ENCODE results near the gene ARL4D. TPM values are rescaled to one million over a fixed set of nuclear protein-coding genes. Genes with fewer than 3 reads are reported as not detected.
"Not testable (repeated sequence)": the region's sequence is repeated elsewhere in the genome, so short reads cannot be mapped to it uniquely, and the experiment has no call there.

Gene ARL4D
- total RNA-seq, 1 donor from 2014 or later: 123 TPM

DNA sequence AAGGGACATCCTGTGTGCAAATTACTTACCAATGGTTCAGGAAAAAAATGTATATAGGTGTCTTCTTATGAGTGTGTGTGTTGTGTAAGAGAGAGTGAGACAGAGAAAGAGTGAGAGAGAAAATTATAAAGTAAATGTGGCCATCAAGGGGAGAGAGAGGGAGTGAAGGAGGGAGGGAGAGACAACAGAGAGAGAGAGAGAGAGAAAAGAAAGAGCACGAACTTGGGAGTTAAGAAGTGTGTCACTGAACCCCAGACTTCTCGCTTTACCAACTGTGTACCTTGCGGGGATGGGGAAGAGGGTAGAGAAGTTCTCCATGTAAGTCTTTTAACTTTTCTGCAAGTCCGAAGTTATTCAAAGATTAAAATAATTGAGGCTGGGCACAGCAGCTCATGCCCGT, 28.8 kb upstream of the ARL4D start:
- ATAC-seq: no peak

DNA sequence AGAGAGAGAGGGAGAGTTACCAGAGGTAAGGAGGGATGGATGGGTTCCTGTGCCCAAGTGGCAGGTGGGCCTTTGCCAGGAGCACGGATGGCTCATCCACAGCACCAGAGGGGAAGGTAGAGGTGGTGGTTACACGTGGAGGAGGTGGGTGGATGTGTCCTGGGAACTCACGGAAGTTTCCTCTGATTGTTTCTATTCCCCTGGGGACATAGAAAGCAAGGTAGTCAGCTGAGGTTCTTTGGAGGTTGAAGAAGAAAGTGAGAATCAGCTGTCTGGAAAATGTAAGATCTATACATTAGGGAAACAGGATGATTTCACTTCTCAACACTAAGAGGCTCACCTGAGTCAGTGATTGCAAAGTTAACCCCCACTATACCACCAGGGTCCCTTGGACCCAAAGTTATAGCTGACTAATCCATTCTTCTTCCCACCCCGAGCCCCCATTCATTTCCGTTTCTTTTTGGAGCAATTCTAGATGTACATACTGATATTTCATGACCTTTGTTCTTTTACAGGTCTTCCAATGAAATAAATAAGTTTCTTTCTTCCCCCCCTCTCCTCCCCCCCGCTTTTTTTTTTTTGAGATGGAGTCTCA, 27.5 kb upstream of the ARL4D start:
- ATAC-seq: no peak

DNA sequence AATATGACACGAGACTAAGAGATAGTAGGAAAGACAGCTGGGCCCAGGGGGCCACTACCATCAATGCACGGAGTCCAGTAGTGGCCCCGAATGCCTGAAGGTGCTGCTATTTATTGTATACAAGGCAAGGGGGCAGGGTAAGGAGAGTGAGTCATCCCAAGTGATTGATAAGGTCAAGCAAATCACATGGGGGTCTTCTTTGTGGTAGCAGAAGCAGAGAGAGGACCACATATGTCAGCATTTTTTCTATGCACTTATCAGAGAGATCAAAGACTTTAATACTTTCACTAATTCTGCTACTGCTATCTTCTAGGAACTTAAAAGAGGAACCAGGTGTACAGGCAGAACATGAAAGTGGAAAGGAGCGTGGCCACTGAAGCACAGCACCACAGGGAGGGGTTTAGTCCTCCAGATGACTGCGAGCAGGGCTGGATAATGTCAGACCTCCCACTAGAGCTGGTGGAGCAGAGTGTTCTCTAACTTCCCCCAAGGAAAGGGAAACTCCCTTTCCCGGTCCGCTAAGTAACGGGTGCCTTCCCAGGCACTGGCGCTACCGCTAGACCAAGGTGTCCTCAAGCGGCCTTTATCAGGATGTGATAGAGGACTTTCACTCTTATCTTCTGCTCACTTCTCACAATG, 26.4 kb upstream of the ARL4D start:
- no peak for ATAC-seq

DNA sequence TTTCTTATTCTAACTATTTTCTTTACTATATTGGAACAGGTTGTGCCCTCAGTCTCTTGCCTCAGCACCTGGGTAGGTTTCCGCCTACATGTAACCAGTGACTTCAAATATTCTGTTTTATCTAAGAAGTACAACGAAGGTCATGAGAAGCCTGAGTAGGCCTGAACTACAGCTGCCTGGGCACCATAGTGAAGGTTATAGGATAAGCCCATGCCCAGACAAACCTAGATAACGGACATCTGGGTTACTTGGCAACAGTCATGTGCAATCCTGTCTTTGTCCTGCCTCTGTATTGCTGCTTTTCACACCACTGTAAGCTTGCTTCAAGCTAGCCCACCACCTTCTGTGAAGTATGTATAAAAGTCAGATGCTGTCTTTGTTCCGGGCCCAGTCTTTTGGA, 25.4 kb upstream of the ARL4D start:
- ATAC-seq: no peak

DNA sequence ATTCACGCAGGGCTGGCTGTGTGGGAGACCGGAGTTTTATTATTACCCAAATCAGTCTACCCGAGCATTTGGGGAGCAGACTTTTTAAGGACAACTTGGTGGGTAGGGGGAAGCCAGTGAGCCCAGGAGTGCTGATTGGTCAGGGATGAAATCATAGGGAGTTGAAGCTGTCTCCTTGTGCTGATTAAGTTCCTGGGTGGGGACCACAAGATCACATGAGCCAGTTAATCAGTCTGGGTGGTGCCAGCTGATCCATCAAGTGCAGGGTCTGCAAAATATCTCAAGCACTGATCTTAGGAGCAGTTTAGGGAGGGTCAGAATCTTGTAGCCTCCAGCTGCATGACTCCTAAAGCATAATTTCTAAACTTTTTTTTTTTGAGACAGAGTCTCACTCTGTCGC, 22.9 kb upstream of the ARL4D start:
- ATAC-seq: not testable (repeated sequence)

DNA sequence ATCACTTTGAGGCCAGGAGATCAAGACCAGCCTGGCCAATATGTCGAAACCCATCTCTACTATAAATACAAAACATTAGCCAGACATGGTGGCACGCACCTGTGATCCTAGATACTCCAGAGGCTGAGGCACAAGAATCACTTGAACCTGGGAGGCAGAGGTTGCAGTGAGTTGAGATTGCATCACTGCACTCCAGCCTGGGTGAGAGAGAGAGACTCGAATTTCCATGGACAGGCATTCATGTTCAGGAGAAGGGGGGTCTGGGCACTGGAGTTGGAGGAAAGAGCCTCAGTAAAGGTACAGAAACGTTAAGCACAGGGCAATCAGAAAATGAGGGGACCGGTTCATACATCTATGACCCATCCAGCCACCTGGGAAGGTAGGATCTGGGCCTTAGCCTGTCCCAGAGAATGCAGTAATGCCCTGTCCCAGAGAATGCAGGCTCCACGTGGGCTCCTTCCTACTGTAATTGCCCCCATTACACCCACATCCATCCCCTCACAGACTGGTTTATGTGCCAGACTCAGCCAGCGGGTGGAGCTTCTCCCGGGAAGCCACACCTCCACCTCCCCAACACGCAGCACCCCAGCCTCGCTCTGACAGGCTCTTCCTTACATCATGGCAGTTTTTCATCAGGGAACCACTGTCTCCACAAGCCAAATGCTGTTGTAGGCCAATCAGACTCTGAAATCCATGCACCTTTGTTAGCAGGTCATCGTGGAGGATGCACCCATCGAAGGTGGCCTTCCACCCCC, 21.6 kb upstream of the ARL4D start:
- ATAC-seq: peak; percentile 7

DNA sequence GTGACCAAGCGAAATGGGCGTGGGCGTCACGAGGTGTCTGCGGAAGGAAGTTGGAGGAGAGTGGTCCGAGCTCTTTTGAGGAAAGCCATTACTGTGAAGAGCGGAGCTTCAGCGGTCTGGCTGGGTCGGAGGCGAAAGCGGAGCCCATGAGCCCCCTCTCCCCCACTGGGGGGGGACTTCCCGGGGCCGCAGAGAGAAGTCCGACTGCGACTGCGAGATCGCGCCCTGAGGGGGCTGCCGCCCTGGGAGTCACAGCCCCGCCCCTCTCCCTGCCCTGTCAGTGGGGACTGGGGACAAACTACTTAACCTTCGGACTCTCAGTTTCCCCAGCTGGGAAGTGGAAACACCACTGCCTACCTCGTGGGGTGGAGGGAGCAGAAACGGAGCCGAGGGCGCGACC, 20.0 kb upstream of the ARL4D start:
- no peak for ATAC-seq

DNA sequence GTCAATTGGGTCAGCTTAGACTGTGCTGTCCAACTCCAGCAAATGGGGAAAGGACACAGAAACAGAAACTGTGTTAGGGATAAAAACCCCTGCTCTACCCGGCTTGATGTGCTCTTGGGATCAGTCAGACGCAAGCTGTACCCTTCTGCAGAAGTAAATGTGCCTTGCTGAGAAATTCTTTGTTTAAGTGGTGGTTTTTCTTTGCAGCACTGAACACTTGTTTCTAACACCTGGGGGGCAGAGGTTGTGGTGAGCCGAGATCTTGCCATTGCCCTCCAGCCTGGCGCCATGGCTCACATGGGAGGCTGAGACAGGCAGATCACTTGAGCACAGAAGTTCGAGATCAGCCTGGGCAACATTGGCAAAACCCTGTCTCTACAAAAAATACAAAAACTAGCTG, 18.5 kb upstream of the ARL4D start:
- no peak for ATAC-seq

DNA sequence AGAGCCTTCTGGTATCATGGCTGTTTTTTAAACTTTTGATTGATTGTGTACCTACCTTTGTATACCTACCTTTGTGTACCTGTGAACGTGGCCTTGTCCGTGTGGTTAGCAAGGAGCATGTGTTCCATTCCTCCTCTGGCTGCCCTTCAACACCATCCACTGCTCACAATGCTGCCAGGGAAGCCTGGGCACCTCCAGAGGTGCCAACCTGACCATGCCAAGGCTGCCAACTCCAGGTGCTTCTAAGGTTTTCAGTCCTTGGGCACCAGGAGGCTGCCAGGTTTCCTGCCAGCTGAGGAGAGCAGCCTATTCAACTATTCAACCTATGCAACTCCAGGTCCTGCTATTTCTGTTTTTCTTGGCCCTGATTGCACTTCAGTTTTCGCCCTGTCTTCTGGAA, 17.6 kb upstream of the ARL4D start:
- no peak for ATAC-seq

DNA sequence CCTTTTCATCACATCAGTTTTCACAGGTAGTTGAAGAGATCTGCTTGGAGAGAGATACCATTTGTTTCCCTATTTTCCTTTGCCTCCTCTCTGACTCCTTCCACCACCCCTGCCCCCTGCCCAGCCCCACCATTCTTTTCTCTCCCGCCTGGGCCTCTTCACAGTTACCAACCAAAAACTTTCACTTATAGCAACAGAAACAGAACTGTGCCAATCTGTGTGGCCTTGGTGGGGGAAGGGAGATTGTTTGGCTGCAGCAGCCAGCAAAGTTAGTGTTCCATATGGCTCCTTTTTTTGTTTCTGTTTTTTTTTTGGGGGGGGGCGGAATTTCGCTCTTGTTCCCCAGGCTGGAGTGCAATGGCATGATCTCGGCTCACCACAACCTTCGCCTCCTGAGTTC, 17.2 kb upstream of the ARL4D start:
- no peak for ATAC-seq

DNA sequence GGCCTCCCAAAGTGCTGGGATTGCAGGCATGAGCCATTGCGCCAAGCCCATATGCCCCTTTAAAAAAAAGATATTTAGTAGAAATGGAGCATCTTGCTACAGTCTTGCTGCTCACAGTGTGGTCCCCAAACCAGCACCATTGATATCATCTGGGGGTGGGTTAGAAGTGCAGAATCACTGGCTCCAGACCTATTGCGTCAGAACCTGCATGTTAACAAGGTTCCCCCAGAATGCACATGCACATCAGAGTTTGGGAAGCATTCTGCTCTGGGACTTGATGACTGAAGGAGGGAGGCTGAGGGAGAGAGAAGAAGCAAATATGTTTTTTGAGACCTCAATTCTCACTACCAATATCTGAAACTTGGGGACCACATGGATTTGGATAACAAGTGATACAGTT, 16.0 kb upstream of the ARL4D start:
- ATAC-seq: no peak

DNA sequence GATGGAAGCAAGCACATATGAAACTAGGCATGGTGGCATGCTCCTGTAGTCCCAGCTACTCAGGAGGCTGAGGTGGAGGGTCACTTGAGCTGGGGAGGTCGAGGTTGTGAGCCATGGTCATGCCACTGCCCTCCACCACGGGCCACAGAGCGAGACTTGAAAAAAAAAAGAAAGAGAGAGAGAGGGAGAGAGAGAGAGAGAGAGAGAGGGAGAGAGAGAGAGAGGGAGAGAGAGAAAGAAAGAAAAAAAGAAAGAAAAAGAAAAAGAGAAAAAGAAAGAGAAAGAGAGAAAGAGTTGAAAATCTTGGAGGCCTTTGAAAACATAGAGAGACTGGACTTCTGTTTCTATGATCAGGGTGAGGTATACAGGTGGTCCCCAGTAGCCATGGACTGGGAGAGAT, 15.4 kb upstream of the ARL4D start:
- no peak for ATAC-seq

DNA sequence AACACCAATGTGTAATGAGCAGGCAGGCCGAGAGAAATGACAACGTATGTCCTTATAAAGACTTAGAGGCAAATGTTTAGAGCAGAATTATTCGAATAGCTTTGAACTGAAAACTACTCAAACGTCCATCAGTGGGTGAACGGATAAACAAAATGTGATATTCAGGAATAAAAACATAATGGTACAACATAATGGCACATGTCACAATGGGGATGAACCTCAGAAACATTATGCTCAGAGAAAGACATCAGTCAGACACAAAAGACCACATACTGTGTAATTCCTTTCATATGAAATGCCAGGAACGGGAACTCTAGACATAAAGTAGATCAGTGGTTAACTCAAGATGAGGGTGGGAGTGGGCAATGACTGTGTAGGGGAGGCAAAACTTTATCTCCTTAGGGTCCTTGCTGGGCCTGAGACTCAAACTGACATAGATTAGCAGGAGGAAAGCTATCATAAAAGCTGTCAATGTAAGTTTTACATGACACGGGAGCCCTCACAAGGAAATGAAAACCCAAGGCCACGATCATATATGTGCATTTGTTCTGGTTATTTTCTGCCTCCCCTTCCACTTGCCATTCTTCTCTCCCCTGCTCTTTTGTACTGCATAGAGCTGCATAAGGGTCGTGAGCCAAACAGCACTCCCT, 14.8 kb upstream of the ARL4D start:
- ATAC-seq: no peak

DNA sequence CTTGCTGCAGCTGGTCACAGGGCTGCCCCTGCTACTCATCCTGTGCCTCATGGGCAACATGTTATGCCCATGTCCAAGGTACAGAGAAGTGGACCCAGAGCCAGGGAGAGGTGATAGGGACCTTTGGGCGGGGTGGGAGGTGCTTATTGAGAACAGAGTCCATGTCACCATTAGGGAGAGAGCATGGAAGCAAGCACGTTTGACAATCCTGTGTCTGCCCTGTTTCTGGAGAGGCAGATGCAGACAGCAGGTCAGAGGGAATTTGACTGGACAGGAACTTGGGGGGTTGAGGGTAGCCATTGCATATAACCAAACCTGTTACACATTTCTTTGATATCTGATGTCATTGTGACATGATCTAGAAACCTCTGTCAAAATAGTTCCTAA, 14.3 kb upstream of the ARL4D start:
- ATAC-seq: no peak

DNA sequence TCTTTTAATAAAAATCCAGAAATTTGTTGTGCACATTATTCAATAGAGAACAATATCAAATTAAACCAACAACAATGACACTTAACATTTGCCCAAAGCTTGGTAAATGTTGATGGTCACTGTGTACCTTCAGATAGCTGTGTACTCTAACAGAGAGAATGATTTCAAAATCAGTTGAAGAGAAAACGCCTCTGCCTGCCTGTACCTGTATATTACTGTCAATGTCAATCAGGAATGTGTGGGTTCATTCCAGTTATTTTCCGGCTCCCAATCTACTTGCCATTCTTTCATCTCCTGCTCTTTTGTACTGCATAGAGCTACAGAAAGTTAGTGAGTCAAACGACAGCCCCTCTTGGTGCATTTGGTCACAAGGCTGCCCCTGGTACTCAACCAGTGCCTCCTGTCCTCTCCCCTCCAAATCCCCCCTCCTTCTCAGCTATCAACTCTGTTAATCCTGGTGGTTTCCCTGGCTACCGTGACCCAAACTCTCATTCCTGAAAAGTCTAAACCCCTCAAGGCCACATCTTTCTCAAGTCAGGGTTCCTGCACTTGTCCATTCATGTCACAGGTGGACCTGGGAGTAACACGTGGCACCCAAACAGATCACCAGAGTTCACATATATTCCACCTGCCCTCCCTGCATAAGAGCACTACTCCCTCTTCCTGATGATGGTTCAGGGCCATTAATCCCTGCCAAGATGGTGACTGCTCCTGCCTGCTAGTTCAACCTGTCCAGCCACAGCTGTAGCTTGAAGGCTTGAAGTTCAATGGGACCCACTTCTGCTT, 13.6 kb upstream of the ARL4D start:
- ATAC-seq: peak; percentile 3

DNA sequence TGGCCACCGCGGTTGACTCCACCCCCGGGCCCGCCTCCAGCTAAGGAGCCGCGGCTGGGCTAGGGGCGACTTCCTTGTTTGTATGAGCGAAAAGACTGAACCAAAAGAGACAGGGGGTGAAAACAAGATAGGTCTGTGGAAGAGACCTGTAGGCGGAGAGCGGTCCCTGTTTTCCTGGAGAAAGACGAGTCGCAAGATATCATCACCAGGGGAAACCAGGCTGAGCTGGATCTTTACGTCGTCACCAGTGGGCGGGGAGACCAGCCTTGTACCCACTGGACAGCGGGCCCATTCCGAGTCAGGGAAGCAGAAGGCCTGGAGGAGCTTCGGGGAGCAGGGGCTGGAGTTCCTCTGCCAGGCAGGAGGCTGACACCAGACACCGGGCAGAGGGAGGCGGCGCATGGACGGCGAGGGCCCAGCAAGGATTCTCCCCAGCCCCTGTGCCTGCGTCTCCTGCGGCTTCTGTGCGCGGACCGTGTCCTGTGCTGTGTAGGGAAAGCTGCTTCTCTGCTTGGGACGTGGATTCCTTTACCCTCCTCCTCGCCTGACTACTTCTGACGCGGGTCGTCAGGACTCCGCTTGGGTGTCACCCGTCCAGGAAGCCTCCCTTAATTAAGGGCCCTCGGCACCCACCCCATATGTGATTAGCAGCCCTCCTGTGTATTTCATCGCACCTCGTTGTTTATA, 10.3 kb upstream of the ARL4D start:
- ATAC-seq: peak; percentile 82

DNA sequence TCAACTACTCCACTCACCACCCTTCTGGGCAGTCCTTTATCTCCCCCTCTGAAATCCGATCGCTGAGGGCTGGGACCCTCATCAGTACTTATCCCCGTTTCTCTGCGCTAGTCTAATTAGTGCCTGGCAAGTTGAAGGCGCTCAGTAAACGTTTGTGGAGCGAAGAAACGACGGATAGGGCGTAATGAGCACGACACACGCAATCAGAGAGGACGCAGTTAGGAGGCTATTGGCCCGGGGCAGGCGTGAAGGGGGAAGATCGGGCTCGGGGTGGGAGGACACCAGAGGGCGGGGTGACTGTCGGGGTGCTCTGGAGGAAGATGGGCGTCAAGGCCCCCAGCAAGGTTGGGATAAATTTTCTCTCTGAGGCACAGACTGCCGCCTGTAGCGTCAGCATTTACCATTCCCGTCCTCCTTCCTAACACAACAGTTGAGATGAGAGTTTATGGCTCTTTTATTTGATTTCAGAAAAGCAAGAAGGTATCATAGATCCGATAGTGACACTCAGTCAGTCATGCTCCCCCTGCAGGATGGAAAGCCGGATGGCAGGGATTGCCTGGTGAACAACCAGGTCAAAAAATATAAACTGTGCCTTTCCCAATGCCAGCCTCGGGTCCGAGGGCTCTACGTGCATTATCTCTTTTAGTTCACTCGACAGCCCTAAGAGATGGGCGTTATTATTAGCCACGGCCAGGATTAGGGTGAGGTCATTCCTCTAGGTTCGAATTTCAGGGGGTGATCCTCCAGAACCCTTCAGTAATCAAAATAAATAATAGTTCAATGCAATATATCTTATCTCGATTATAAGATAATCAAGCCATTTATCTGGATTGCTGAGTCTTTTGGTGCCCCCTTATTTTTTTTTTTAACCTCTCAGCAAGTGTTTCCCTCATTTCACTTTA, 9.5 kb upstream of the ARL4D start:
- peak; percentile 73 for ATAC-seq

DNA sequence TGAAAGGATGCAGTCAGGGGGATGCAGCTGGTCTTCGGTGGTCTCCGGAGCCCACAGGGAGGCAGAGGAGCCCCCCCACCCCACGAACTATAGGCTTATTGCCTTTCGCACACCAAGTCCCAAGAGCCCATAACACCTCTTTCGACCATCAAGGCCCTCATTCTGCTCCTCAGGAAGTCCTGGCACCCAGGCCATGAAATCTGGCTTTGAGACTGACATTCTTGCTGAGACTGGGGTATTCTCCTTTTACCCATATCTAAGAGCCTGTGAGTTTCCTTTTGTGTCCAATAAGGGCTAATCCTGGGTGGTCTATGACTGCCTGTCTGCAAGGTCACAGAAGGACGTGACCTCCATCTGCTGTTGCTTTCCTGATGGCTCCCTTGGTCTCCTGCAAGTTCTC, 6.4 kb upstream of the ARL4D start:
- no peak for ATAC-seq

DNA sequence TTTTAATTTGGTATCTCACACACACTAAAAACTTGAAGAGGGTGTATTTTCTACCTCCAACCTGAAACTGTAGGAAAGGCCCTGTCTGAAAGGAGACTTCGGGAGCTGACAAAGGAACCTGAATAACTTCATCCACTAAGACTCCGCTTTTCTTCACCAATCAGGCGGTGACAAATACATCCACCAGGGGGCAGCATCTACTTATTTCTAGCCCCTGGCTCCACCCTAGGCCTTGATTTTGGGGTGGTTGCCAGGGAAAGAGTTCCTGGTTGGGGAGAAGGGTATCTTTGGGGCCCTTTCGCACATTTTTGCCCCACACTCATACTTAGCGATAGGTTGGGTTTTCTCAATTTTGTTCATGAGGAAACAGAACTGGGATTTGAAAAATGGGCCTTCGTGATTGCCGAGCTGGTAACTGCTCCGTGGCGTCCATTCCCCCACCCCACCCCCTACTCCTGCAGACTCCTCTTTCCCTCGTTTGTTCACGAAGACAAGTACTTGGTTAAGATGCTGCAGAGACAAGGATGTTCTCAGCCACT, 4.8 kb upstream of the ARL4D start:
- ATAC-seq: peak; percentile 42

DNA sequence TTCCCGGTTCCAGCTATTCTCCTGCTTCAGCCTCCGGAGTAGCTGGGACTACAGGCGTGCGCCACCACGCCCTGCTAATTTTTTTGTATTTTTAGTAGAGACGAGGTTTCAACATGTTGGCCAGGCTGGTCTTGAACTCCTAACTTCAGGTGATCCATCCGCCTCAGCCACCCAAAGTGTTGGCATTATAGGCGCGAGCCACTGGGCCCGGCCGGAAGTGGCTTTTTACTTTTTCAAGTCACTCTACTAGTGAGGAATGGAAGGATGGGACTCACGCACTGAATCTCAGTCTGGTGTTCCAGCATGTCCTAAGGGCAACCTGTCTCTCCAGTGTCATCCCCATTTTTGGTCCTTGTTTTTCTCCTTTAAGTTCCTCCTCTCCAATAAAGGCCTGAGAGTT, 4.1 kb upstream of the ARL4D start:
- not testable (repeated sequence) for ATAC-seq

DNA sequence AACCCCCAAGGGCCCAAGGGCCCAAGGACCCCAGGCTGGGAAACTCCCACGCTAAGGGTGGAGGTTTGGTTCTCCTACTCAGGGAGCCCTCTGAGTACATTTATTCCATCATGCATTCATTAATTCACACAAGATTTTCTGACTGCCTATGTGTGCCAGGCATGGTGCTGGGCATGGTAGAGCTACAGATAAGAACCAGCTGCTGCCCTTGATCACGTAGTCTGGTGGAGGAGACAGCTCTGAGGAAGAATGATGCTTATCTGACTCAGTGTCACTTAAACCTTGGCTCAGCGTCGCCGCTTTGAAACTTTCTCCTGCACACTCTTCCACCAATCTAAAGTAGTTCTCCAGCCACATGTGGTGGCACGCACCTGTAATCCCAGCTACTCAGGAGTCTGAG, 3.6 kb upstream of the ARL4D start:
- ATAC-seq: peak; percentile 38
